Caco-2 (cell line): Measurements from ENCODE around the gene ODAPH. TPM values are rescaled to one million over a fixed set of nuclear protein-coding genes. Genes with fewer than 3 reads are reported as not detected.
"Not testable (repeated sequence)": the region's sequence is repeated elsewhere in the genome, so short reads cannot be mapped to it uniquely, and the experiment has no call there.

Source experiments
- BruUV-seq: library from RNA; stranded (reverse); fragments of 400-500 nt; replicated peaks from 2 replicates; lab custom pipeline; 2021; lab: Mats Ljungman, UMichigan
- CTCF ChIA-PET: fragments of 300-600 bp; sonication (Branson Sonifier 250); formaldehyde crosslinking; loops from one replicate; lab custom pipeline; 2022; ENCODE audit warnings: antibody characterized with exemption; lab: Charles Lee
- POLR2A ChIA-PET: fragments of 300-600 bp; sonication (Branson Sonifier 250); formaldehyde crosslinking; loops from one replicate; lab custom pipeline; 2022; ENCODE audit warnings: antibody characterized with exemption; lab: Charles Lee
- DNase-seq, 2 experiments: peaks; one replicate each; pipeline versions ENCODE4 v3.0.0 to v3.0.0-alpha.2; 2020 to 2022
- H3K27me3 ChIP-seq: replicated peaks from 2 replicates; pipeline ENCODE4 v1.6.0; 2011; ENCODE audit warnings: low read length; ENCODE audit not compliant: control insufficient read depth, insufficient read depth
- H3K36me3 ChIP-seq: 2 replicates; pipeline ENCODE4 v1.5.1; 2011; ENCODE audit warnings: low read length; ENCODE audit not compliant: control insufficient read depth, insufficient read depth
- H3K4me1 ChIP-seq: fragments of 250-450 bp; sonication (Bioruptor Pico); 2 replicates; pipeline ENCODE4 v1.5.1; 2020; ENCODE audit warnings: mild to moderate bottlenecking
- H3K4me3 ChIP-seq: 2 replicates; pipeline ENCODE4 v1.5.1; 2011; ENCODE audit warnings: low read depth, mild to moderate bottlenecking, control low read depth, low read length
- H3K9me3 ChIP-seq: fragments of 250-450 bp; sonication (Bioruptor Pico); 2 replicates; pipeline ENCODE4 v1.5.1; 2020; ENCODE audit warnings: mild to moderate bottlenecking, moderate library complexity
- H3K27ac Mint-ChIP-seq: one replicate; pipeline ENCODE4 v1.8.0; 2022; ENCODE audit warnings: mixed read lengths; ENCODE audit not compliant: unreplicated experiment
- H3K27me3 Mint-ChIP-seq: one replicate; pipeline ENCODE4 v1.8.0; 2022; ENCODE audit warnings: mixed read lengths; ENCODE audit not compliant: insufficient read depth, unreplicated experiment
- H3K36me3 Mint-ChIP-seq: one replicate; pipeline ENCODE4 v1.8.0; 2022; ENCODE audit warnings: mild to moderate bottlenecking, mixed read lengths; ENCODE audit not compliant: insufficient read depth, unreplicated experiment
- H3K4me1 Mint-ChIP-seq: one replicate; pipeline ENCODE4 v1.8.0; 2022; ENCODE audit warnings: low read depth, mixed read lengths; ENCODE audit not compliant: unreplicated experiment
- H3K4me3 Mint-ChIP-seq: one replicate; pipeline ENCODE4 v1.8.0; 2022; ENCODE audit warnings: mild to moderate bottlenecking, moderate library complexity, mixed read lengths; ENCODE audit not compliant: unreplicated experiment
- H3K9me3 Mint-ChIP-seq: one replicate; pipeline ENCODE4 v1.8.0; 2022; ENCODE audit warnings: mixed read lengths; ENCODE audit not compliant: unreplicated experiment
- intact Hi-C: fragments of 100-400 bp; cut with micrococcal nuclease; formaldehyde crosslinking; loops from one replicate; pipeline ENCODE4 v1.10.0; 2022; ENCODE audit not compliant: unreplicated experiment
- total RNA-seq: library from RNA; stranded (reverse); gene quantifications from 2 replicates; pipeline ENCODE4 v1.2.3, GENCODE V29; 2022
- TF ChIP-seq, protein P1 (sequence below), 2 experiments: fragments of 200-600 bp in 1 of 2; IDR thresholded peaks; 1 replicate in 1 of 2; 2 replicates in 1 of 2; pipeline versions ENCODE4 v1.5.1 to v1.8.0; 2011 to 2022; ENCODE audit warnings: antibody characterized with exemption in 1 of 2, control low read depth in 1 of 2, inconsistent platforms in 1 of 2, low read depth in 1 of 2, low read length in 1 of 2, mild to moderate bottlenecking in 1 of 2, moderate library complexity in 1 of 2; ENCODE audit not compliant: insufficient read depth in 1 of 2, severe bottlenecking in 1 of 2, unreplicated experiment in 1 of 2

The ODAPH gene
- total RNA-seq, 1 experiment from 2014 or later = not detected

DNA sequence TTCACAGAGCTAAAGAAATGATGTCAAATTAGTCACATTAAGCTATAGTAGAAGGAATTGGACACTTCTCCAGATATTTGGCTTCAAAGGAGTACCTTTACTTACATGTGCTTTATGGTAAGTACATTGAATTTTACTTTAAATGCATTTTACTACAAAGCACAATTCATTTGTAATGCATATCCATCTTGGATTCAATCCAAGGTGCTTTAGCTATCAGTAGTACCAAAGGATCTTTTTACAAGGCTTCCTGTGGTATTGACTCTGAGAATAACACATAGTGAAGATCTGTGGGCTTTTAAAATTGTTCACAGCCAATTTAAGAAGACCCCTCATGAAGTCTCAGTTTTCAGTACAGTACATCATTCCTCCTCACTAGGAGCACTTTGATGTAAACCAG lies 28.4 kb upstream of the ODAPH start:
- CTCF ChIA-PET = no interaction called here
- H3K27me3 Mint-ChIP-seq = no peaks in the 10 kb centered on the region
- no peaks in the 10 kb centered on the region for H3K4me1 Mint-ChIP-seq
- no peak overlapping the region for H3K4me3 ChIP-seq
- H3K27ac Mint-ChIP-seq = no peak overlapping the region
- no peaks in the 10 kb centered on the region for H3K27me3 ChIP-seq
- no TSS peak for BruUV-seq
- no peak for DNase-seq
- no peaks in the 10 kb centered on the region for H3K36me3 ChIP-seq
- H3K4me1 ChIP-seq = no peaks in the 10 kb centered on the region
- peaks cover 21% of the 10 kb centered on the region for H3K9me3 Mint-ChIP-seq
- TF ChIP-seq, protein P1, sequence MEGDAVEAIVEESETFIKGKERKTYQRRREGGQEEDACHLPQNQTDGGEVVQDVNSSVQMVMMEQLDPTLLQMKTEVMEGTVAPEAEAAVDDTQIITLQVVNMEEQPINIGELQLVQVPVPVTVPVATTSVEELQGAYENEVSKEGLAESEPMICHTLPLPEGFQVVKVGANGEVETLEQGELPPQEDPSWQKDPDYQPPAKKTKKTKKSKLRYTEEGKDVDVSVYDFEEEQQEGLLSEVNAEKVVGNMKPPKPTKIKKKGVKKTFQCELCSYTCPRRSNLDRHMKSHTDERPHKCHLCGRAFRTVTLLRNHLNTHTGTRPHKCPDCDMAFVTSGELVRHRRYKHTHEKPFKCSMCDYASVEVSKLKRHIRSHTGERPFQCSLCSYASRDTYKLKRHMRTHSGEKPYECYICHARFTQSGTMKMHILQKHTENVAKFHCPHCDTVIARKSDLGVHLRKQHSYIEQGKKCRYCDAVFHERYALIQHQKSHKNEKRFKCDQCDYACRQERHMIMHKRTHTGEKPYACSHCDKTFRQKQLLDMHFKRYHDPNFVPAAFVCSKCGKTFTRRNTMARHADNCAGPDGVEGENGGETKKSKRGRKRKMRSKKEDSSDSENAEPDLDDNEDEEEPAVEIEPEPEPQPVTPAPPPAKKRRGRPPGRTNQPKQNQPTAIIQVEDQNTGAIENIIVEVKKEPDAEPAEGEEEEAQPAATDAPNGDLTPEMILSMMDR (IDR thresholded peaks at IDR 0.05; ENCODE audit: insufficient read depth in 1 of 2, low read depth in 1 of 2, low read length in 1 of 2, severe bottlenecking in 1 of 2, unreplicated experiment in 1 of 2) = no peak
- no peaks in the 10 kb centered on the region for H3K9me3 ChIP-seq
- no peak overlapping the region for H3K4me3 Mint-ChIP-seq
- intact Hi-C loops = no loop called here
- POLR2A ChIA-PET = interaction anchor here (0.6 kb wide), 1 partner anchor 13 kb away, joined by 3 read pairs; the partner anchor contains the start of genes RCHY1 and THAP6
- H3K36me3 Mint-ChIP-seq = peaks cover 33% of the 10 kb centered on the region

DNA sequence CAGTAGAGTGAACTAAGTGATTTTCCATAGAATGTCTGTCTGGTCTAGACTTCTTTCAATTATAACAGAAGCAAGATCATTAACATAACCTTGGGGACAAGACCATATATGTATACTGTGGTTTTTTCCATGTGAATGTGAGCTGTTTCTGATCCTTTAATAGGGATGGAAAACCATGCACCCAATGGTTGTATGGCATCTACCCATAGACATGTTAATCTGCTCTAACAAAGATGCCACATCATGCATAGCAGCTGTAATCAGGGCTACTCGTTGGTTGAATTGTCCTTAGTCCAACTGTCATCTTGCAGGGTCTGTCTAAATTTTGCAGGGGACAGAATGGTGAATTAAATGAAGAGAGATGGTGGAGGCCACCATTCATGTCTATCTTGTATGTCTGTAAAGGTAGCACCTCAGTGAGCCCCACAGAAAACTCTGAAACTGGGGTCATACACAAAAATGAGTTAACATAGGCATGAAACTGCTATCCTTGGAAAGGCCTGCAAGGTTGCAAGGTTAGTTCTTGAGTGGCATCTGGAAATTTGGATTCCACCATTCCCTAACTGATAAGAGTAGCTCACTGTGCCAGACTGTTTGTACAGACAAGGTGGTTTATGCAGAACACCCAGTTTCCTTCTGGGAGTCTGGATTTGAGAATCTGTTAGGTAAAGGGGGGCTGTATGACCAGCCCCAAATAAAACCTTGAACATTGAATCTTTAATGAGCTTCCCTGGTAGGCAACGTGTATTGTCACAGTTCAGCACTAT lies 25.1 kb upstream of the ODAPH start:
- intact Hi-C loops = no loop called here
- POLR2A ChIA-PET = no interaction called here
- BruUV-seq = no TSS peak
- Mint-ChIP-seq H3K4me3 (no peak overlapping the region), H3K36me3 (peaks cover 34% of the 10 kb centered on the region), H3K27me3 (no peaks in the 10 kb centered on the region), H3K4me1 (no peaks in the 10 kb centered on the region), H3K27ac (no peak overlapping the region), H3K9me3 (peaks cover 21% of the 10 kb centered on the region)
- no peaks in the 10 kb centered on the region for H3K27me3 ChIP-seq
- no peak for DNase-seq
- no peaks in the 10 kb centered on the region for H3K4me1 ChIP-seq
- TF ChIP-seq, protein P1 (IDR thresholded peaks at IDR 0.05; ENCODE audit: insufficient read depth in 1 of 2, low read depth in 1 of 2, low read length in 1 of 2, severe bottlenecking in 1 of 2, unreplicated experiment in 1 of 2) = no peak
- CTCF ChIA-PET = interaction anchor here (0.8 kb wide), 1 partner anchor 16 kb away, joined by 3 read pairs; the partner anchor contains the start of genes RCHY1 and THAP6
- H3K4me3 ChIP-seq = no peak overlapping the region
- no peaks in the 10 kb centered on the region for H3K36me3 ChIP-seq
- peaks cover 4% of the 10 kb centered on the region; the same call in 1 of the 2 replicates for H3K9me3 ChIP-seq

DNA sequence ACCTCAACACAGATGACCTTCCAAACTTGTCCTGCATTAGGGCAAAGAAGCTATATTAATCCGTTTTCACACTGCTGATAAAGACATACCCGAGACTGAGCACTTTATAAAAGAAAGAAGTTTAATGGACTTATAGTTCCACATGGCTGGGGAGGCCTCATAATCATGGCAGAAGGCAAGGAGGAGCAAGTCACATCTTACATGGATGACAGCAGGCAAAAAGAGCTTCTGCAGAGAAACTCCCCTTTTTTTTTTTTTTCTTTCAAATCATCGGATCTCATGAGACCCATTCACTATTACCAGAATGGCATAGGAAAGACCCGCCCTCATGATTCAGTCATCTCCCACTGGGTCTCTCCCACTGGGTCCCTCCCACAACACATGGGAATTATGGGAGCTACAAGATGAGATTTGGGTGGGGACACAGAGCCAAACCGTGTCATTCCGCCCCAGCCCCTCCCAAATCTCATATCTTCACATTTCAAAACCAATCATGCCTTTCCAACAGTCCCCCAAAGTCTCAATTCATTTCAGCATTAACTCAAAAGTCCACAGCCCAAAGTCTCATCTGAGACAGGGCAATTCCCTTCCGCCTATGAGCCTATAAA lies 24.2 kb upstream of the ODAPH start:
- H3K36me3 Mint-ChIP-seq = peaks cover 29% of the 10 kb centered on the region
- POLR2A ChIA-PET, H3K27me3 ChIP-seq, H3K36me3 ChIP-seq, H3K27me3 Mint-ChIP-seq, intact Hi-C loops, DNase-seq, H3K9me3 ChIP-seq, BruUV-seq, H3K4me3 Mint-ChIP-seq, H3K4me1 Mint-ChIP-seq, H3K4me3 ChIP-seq, H3K4me1 ChIP-seq, H3K27ac Mint-ChIP-seq: not testable (repeated sequence)
- CTCF ChIA-PET = interaction anchor here (0.8 kb wide), 1 partner anchor 17 kb away, joined by 3 read pairs; the partner anchor contains the start of genes RCHY1 and THAP6
- H3K9me3 Mint-ChIP-seq = peaks cover 21% of the 10 kb centered on the region

DNA sequence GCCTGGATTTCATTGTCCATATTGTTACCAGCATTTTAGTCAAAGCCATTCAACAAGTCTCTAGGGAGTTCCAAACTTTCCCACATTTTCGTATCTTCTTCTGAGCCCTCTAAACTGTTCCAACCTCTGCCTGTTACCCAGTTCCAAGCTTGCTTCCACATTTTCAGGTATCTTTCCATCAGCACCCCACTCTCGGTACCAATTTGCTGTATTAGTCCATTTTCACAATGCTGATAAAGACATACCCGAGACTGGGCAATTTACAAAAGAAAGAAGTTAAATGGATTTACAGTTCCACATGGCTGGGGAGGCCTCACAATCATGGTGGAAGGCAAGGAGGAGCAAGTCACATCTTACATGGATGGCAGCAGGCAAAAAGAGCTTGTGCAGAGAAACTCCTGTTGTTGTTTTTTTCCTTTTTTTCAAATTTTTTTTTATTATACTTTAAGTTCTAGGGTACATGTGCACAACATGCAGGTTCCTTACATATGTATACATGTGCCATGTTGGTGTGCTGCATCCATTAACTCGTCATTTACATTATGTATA lies 22.5 kb upstream of the ODAPH start:
- H3K4me3 ChIP-seq, CTCF ChIA-PET, H3K27me3 ChIP-seq, H3K4me1 Mint-ChIP-seq, H3K9me3 ChIP-seq, BruUV-seq, H3K4me3 Mint-ChIP-seq, H3K27ac Mint-ChIP-seq, DNase-seq, H3K36me3 ChIP-seq, H3K4me1 ChIP-seq, intact Hi-C loops, H3K27me3 Mint-ChIP-seq, POLR2A ChIA-PET: not testable (repeated sequence)
- peaks cover 24% of the 10 kb centered on the region for H3K36me3 Mint-ChIP-seq
- H3K9me3 Mint-ChIP-seq = peaks cover 21% of the 10 kb centered on the region

DNA sequence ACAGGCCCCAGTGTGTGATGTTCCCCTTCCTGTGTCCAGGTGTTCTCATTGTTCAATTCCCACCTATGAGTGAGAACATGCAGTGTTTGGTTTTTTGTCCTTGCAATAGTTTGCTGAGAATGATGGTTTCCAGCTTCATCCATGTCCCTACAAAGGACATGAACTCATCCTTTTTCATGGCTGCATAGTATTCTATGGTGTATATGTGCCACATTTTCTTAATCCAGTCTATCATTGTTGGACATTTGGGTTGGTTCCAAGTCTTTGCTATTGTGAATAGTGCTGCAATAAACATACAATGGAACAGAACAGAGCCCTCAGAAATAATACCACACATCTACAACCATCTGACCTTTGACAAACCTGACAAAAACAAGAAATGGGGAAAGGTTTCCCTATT lies 21.9 kb upstream of the ODAPH start:
- intact Hi-C loops, POLR2A ChIA-PET, H3K36me3 ChIP-seq, H3K27me3 Mint-ChIP-seq, H3K27me3 ChIP-seq, BruUV-seq, DNase-seq, H3K4me3 Mint-ChIP-seq, H3K4me3 ChIP-seq, H3K4me1 ChIP-seq, H3K27ac Mint-ChIP-seq, H3K9me3 ChIP-seq, CTCF ChIA-PET, H3K4me1 Mint-ChIP-seq: not testable (repeated sequence)
- H3K9me3 Mint-ChIP-seq = peaks cover 21% of the 10 kb centered on the region
- peaks cover 24% of the 10 kb centered on the region for H3K36me3 Mint-ChIP-seq
